Measurements from ENCODE around the gene ECE1. TPM values are rescaled to one million over a fixed set of nuclear protein-coding genes. Genes with fewer than 3 reads are reported as not detected.
A peak's percentile ranks its signal among the peaks of the same experiment; 100 is the strongest.

The ECE1 gene
- total and polyA plus RNA-seq, 2 donors (not counting 3 experiments of a cell fraction or from before 2014, with no cell fraction given): 437 to 562 TPM

DNA sequence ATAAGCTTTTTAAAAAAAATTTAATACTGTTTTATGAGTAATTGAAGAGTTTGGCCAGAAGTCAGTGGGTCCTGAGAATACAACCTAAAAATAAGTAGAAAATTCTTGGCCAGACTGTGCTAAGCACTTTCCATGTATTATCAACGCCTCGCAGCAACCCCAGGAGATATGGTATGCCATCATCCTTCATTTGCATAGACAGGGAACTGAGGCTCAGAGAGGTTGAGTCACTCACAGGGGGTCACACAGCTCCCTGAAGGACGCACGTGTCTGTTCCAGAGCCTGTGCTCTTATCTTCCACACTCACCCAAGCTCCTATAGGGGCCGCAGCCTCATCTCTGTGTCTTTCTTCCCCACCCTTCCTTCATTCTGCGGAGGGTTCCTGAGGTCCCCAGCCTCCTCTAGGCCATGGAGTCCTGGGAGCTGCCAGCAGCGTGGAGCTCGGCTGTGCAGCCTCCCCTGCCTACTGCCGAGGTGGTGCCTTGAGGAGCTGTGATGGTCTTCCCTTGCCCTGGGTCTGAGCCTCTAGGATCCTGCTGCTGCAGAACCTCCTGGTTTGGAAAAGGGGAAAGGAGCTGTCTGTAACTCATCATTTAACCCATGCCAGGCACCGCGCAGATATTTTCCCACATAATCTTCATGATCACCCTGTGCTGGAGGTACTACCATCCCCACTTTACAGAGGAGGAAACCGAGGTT lies 30.3 kb upstream of the ECE1 start:
- H3K27ac ChIP-seq (ENCODE audit: insufficient read depth, low read depth, low read length): peak overlapping the region; percentile 7
- H3K4me2 ChIP-seq (ENCODE audit: insufficient read depth, low read length): no peak overlapping the region
- H3K79me2 ChIP-seq (ENCODE audit: control insufficient read depth, insufficient read depth, low read length): peaks cover 61% of the 10 kb centered on the region
- ChIA-PET POLR2A (no interaction called here), CTCF (interaction anchor here (1.1 to 9.1 kb wide), 8 partner anchors 8 to 66 kb away, joined by 3 to 73 read pairs (median 14); no protein-coding TSS in a partner anchor)
- DNase-seq (ENCODE audit: low read depth, low spot score): no peak
- no peaks in the 10 kb centered on the region for H3K27me3 ChIP-seq (ENCODE audit: control insufficient read depth in 2 of 2, insufficient read depth in 2 of 2, low read length in 2 of 2)
- FAIRE-seq: no peak
- H3K9me3 ChIP-seq (replicated peaks; ENCODE audit: control insufficient read depth, insufficient read depth, low read length): no peaks in the 10 kb centered on the region
- no peaks in the 10 kb centered on the region for H3K9me1 ChIP-seq (replicated peaks; ENCODE audit: control insufficient read depth, extremely low read depth, insufficient read depth, low read length)
- no TSS peak for BruUV-seq (replicated peaks)
- H3K36me3 ChIP-seq (ENCODE audit: control insufficient read depth in 2 of 2, extremely low read depth in 1 of 2, insufficient read depth in 2 of 2, low read length in 2 of 2): no peaks in the 10 kb centered on the region
- no peak overlapping the region for H3K9ac ChIP-seq (replicated peaks; ENCODE audit: extremely low read depth, insufficient read depth, low read length)
- peaks cover 52% of the 10 kb centered on the region for H3K4me1 ChIP-seq (ENCODE audit: control insufficient read depth, extremely low read depth, insufficient read depth, low read length)
- no peak overlapping the region for H2AFZ ChIP-seq (ENCODE audit: low read depth, low read length)
- no peak overlapping the region for H3K4me3 ChIP-seq (replicated peaks in 1 of 3; ENCODE audit: insufficient read depth in 1 of 3, low read depth in 1 of 3, low read length in 3 of 3)
- intact Hi-C loops (cut with micrococcal nuclease) (no loop called here), dilution Hi-C loops (cut with MboI; ENCODE audit: extremely low pct_ligation_motif_present, low sequenced_read_pairs) (no loop called here)
- no peaks in the 10 kb centered on the region for H4K20me1 ChIP-seq (replicated peaks; ENCODE audit: control insufficient read depth, extremely low read depth, insufficient read depth, low read length)
- no peak for TF ChIP-seq GATA2 (IDR thresholded peaks at IDR 0.05; ENCODE audit: insufficient read depth, insufficient read length, low read depth, low read length)
- TF ChIP-seq MYC (IDR thresholded peaks at IDR 0.05; ENCODE audit: low read depth, low read length): no peak
- TF ChIP-seq EZH2 (IDR thresholded peaks at IDR 0.05; ENCODE audit: borderline replicate concordance, low read depth, low read length, severe bottlenecking): no peak

- TF ChIP-seq MYC (IDR thresholded peaks at IDR 0.05; ENCODE audit: low read depth, low read length) (no peak), GATA2 (IDR thresholded peaks at IDR 0.05; ENCODE audit: insufficient read depth, insufficient read length, low read depth, low read length) (no peak)
- TF ChIP-seq, protein P1, sequence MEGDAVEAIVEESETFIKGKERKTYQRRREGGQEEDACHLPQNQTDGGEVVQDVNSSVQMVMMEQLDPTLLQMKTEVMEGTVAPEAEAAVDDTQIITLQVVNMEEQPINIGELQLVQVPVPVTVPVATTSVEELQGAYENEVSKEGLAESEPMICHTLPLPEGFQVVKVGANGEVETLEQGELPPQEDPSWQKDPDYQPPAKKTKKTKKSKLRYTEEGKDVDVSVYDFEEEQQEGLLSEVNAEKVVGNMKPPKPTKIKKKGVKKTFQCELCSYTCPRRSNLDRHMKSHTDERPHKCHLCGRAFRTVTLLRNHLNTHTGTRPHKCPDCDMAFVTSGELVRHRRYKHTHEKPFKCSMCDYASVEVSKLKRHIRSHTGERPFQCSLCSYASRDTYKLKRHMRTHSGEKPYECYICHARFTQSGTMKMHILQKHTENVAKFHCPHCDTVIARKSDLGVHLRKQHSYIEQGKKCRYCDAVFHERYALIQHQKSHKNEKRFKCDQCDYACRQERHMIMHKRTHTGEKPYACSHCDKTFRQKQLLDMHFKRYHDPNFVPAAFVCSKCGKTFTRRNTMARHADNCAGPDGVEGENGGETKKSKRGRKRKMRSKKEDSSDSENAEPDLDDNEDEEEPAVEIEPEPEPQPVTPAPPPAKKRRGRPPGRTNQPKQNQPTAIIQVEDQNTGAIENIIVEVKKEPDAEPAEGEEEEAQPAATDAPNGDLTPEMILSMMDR (IDR thresholded peaks at IDR 0.05; ENCODE audit: extremely low read depth in 1 of 2, insufficient read depth in 1 of 2, low read depth in 1 of 2, low read length in 2 of 2): peak in 1 of 2 donors; percentile 11
- FAIRE-seq (no peak), DNase-seq (ENCODE audit: low read depth, low spot score) (no peak)
- peaks cover 45% of the 10 kb centered on the region for H3K4me1 ChIP-seq (ENCODE audit: control insufficient read depth, extremely low read depth, insufficient read depth, low read length)
- dilution Hi-C loops (cut with MboI; ENCODE audit: extremely low pct_ligation_motif_present, low sequenced_read_pairs) (no loop called here), intact Hi-C loops (cut with micrococcal nuclease) (no loop called here)
- no peak overlapping the region for H3K27ac ChIP-seq (ENCODE audit: insufficient read depth, low read depth, low read length)
- CTCF ChIA-PET: interaction anchor here (1.1 to 9.1 kb wide), 7 partner anchors 12 to 64 kb away, joined by 3 to 73 read pairs (median 5); no protein-coding TSS in a partner anchor
- H3K27me3 ChIP-seq (ENCODE audit: control insufficient read depth in 2 of 2, insufficient read depth in 2 of 2, low read length in 2 of 2): no peaks in the 10 kb centered on the region
- BruUV-seq (replicated peaks): no TSS peak
- POLR2A ChIA-PET: no interaction called here
- H3K9ac ChIP-seq (replicated peaks; ENCODE audit: extremely low read depth, insufficient read depth, low read length): no peak overlapping the region
- H4K20me1 ChIP-seq (replicated peaks; ENCODE audit: control insufficient read depth, extremely low read depth, insufficient read depth, low read length): no peaks in the 10 kb centered on the region
- peaks cover 67% of the 10 kb centered on the region for H3K79me2 ChIP-seq (ENCODE audit: control insufficient read depth, insufficient read depth, low read length)
- H2AFZ ChIP-seq (ENCODE audit: low read depth, low read length): no peak overlapping the region
- H3K9me1 ChIP-seq (replicated peaks; ENCODE audit: control insufficient read depth, extremely low read depth, insufficient read depth, low read length): no peaks in the 10 kb centered on the region
- H3K4me2 ChIP-seq (ENCODE audit: insufficient read depth, low read length): no peak overlapping the region
- H3K9me3 ChIP-seq (replicated peaks; ENCODE audit: control insufficient read depth, insufficient read depth, low read length): no peaks in the 10 kb centered on the region
- no peak overlapping the region for H3K4me3 ChIP-seq (replicated peaks in 1 of 3; ENCODE audit: insufficient read depth in 1 of 3, low read depth in 1 of 3, low read length in 3 of 3)
- H3K36me3 ChIP-seq (ENCODE audit: control insufficient read depth in 2 of 2, extremely low read depth in 1 of 2, insufficient read depth in 2 of 2, low read length in 2 of 2): no peaks in the 10 kb centered on the region
Measured at GRCh38 chr1:21319447-21320407, 29.5 kb upstream of the ECE1 start.
